ENCODE data around the gene GRIK4.
"Not testable (repeated sequence)": the region's sequence is repeated elsewhere in the genome, so short reads cannot be mapped to it uniquely, and the experiment has no call there.

The GRIK4 gene

DNA sequence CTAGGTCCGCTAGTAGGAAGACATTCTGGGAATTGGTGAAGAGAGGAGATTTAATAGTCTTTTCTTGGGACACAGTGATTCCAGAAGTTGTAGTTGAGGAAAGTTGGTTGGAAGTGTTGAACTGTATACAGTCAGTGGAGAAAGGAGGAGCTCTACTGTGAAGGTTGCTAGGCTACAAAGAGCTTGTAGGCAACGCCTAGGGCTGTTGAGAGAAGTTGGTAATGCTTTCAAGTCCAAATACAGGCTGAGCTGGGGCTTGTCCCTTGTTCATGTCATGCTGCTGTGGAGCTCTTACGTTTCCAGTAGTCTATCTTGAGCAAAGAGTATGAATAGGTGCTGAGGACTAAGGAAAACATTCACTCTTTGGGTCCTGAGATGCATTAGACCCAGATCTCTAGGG is 513.4 kb downstream of the GRIK4 start:
- peak in 1 of 5 experiments; percentile 26 for DNase-seq

DNA sequence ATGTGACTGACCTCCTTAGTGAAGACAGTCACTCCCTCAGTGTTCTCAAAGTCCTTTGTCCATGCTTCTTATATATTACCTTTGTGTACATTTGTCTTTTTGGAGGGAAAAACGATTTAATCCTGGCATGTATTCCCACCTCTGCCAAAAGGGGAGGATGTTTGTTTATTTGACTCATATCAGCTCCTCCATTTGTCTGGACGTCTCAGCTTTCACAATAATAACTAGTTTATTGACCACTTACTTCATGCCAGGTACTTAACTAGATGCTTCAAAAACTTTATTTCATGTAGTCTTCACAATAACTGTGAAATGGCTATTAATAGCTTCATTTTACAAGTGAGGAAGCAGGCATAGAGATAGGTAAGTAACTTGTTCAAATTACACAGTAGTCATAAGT is 517.6 kb downstream of the GRIK4 start:
- DNase-seq, result no peak

DNA sequence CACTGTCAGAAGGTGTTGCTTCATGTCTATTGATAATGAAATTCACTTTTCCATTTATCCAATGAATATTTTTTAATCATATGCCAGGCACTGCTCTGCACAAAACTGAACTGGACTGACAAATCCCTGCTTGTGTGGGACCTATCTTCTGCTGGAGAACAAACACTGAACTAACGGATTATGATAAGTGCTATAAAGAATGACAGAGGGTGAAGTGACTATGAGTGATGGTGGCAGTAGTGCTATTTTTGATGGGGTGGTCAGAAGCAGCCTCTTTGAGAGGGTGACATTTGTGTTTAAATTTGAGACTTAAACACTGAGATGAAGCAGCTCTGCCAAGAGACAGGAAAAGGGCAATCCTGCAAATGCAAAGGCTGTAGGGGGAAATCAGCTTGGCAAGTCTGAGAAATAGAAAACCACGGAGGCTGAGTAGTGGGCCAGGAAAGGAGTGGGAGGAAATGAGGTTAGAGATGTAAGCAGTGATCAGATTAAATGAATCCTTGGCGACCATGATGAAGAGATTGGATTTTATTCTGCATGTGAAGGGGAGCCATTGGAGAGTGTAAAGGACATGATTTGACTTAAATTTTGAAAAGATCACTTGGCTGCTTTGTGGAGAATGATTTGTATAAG is 518.4 kb downstream of the GRIK4 start:
- peak in 1 of 5 experiments; percentile 13 for DNase-seq

DNA sequence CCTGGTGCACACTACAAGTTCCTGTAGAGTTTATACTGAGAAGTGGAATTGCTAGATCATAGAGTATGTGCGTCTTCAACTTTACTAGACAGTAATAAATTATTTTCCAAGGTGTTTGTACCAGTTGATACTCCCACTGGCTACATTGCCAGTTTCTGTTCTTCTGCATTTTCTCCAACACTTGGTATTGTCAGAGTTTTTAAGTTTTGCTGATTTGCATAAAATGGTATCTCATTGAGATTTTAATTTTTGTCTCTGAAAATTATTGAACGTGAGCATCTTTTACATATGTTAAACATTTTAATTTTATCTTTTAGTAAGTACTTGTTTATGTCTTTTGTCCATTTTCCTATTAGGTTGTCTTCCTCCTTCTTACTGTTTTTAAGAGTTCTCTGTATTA is 519.6 kb downstream of the GRIK4 start:
- no peak for DNase-seq

DNA sequence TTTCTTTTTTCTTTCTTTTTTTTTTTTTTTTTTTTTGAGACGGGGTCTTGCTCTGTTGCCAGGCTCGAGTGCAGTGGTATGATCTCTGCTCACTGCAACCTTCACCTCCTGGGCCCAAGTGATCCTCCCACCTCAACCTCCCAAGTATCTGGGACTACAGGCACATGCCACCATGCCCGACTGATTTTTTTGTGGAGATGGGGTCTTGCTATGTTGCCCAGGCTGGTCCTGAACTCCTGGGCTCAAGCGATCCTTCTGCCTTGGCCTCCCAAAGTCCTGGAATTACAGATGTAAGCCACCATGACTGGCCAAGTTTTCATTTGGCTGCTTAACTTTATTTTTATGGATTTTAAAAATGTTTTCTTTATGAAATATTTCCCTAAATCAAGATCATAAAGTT is 520.1 kb downstream of the GRIK4 start:
- not testable (repeated sequence) for DNase-seq

DNA sequence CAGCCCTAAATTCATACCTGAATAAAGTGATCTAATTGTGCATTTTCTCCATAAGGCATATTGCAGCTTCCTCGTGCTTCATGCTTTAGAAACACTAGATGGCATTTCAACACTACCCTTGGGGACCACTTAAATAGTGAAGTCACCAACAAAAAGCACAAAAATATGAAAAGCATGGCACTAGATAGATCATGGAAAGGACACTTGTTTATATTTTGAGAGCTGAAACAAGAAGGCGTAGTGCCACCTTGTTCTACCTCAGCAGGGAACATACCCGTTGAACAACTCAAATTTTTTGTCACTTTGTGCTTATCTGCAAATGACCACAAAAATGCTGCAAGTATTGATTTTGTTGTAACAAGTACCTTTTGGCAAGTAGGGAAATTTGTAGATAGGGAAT is 521.0 kb downstream of the GRIK4 start:
- DNase-seq, result peak in 1 of 5 experiments; percentile 43

DNA sequence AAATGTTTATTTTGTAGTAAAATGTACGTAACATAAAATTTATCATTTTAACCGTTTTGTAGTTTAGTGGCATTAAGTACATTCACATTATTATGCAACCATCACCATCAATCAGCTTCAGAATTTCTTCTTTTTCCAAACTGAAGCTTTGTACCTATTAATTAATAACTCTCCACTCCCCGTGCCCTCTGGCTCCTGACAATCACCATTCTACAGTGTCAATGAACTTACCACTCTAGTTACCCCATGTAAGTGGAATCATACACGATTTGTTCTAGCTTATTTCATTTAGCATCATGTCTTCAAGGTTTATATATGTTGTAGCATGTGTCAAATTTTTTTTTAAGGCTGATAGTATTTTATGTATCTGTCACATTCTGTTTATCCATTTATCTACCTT is 522.1 kb downstream of the GRIK4 start:
- DNase-seq, result no peak

DNA sequence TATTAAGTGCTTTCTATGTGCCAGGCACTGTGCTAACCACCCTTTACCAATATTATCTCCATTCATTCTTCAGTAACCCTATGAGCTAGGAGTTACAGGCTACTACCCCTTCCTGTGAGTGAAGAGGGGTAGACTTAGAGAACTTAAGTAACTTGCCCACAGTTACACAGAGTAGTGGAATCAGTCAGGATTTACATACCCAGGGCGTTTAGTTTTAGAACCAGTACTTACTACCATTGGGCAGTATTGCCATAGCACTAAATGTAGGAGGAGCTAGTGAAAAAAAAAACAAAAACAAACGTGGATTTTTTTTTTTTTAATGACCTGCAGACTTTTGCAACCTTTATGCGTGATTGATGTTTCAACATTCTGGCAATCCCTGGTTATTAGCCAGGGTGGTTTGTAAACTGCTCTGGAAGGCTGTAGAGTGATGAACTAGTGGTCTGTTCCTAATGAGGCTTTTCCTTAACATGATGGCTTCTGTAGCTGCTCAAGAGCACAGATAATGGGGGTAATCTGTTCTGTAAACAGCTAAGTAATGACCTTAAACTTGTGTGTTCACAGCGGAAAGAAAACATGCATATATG is 523.7 kb downstream of the GRIK4 start:
- DNase-seq, result peak in 1 of 5 experiments; percentile 46

DNA sequence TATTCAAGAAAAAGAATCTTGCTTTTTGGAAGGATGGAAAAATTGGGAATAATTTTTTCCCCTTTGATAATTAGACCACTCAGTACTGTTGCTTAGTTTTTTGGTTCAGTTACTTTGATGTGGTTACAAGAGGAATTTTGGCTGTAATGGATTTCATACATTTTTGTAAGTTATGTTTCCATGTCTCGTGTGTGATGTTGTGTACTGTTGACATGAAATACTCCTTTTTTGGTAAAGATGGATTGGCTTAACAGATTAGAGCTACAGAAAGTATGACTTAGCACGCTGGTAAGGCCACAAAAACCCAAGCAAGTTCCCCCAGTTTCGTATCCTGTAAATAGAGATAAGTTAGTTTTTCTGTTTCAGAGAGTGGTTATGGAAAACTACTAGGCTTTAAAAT is 524.2 kb downstream of the GRIK4 start:
- DNase-seq, result peak in 1 of 5 experiments; percentile 87

DNA sequence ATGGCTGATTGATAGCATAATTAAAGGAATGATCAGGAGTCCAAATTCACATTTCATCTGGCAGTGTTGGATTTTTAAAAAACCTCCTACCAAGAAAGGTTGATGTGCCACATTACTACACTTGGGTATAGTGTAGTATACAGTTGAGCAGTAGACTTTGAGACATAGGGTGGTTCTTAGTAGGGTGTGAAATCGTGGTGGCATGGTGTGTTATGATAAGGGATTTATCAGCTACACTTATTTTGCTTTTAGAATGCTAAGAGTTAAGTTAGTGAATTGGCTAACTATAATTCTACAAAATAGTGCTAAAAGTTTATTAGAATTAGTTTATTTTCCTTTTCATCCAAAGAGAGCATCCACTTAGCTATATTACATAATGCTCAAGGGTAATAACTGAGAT is 525.5 kb downstream of the GRIK4 start:
- DNase-seq, result peak in 1 of 5 experiments; percentile 81

Measured in T-helper 2 cell (primary cell).